IMR-90 (cell line): ENCODE results near the gene TTI1. TPM values are rescaled to one million over a fixed set of nuclear protein-coding genes. Genes with fewer than 3 reads are reported as not detected.

Experiments used
- ATAC-seq: fragments of 200-7000 bp; cut with Tn5 transposase; 2 replicates; pipeline ENCODE4 v1.9.1; 2020; ENCODE audit warnings: low read depth, mild to moderate bottlenecking, moderate library complexity
- BruUV-seq: library from RNA; stranded (reverse); fragments of 400-500 nt; replicated peaks from 2 replicates; lab custom pipeline; 2021; lab: Mats Ljungman, UMichigan
- CTCF ChIA-PET: fragments of 300-600 bp; formaldehyde crosslinking; extraction: SDS; loops from one replicate; lab custom pipeline; 2021; ENCODE audit warnings: antibody characterized with exemption; lab: Yijun Ruan, JAX
- POLR2A ChIA-PET: fragments of 300-600 bp; sonication (Branson Sonifier 250); formaldehyde crosslinking; loops from one replicate; lab custom pipeline; 2022; ENCODE audit warnings: antibody characterized with exemption; ENCODE audit not compliant: unreplicated experiment; lab: Charles Lee
- DNase-seq: peaks from one replicate; pipeline ENCODE4 v3.0.0; 2013
- H2AFZ ChIP-seq: replicated peaks from 2 replicates; pipeline ENCODE3; 2013; ENCODE audit warnings: low read length, mild to moderate bottlenecking; ENCODE audit not compliant: poor library complexity
- H2AK5ac ChIP-seq: 2 replicates; pipeline ENCODE4 v1.6.1; 2013; ENCODE audit warnings: low read depth, low read length, inconsistent platforms
- H2AK9ac ChIP-seq: replicated peaks from 2 replicates; pipeline ENCODE3; 2013; ENCODE audit warnings: mild to moderate bottlenecking, low read depth, low read length, moderate library complexity; ENCODE audit not compliant: poor library complexity
- H2BK120ac ChIP-seq: 2 replicates; pipeline ENCODE4 v1.6.1; 2013; ENCODE audit warnings: low read depth, low read length, inconsistent platforms
- H2BK15ac ChIP-seq: 3 replicates; pipeline ENCODE4 v1.6.1; 2013; ENCODE audit warnings: low read depth, low read length, inconsistent platforms
- H2BK20ac ChIP-seq: 2 replicates; pipeline ENCODE4 v1.6.1; 2013; ENCODE audit warnings: low read depth, mild to moderate bottlenecking, inconsistent platforms, low read length, moderate library complexity
- H2BK5ac ChIP-seq: 2 replicates; pipeline ENCODE4 v1.6.1; 2013; ENCODE audit warnings: mild to moderate bottlenecking, low read depth, low read length, inconsistent platforms; ENCODE audit not compliant: poor library complexity, severe bottlenecking
- H3K14ac ChIP-seq: replicated peaks from 2 replicates; pipeline ENCODE4 v1.6.1; 2013; ENCODE audit warnings: low read depth, low read length, inconsistent platforms
- H3K18ac ChIP-seq: 2 replicates; pipeline ENCODE4 v1.6.1; 2013; ENCODE audit warnings: low read depth, low read length, control low read depth
- H3K23ac ChIP-seq: 2 replicates; pipeline ENCODE4 v1.6.1; 2013; ENCODE audit warnings: low read depth, low read length, inconsistent platforms
- H3K27ac ChIP-seq: 2 replicates; pipeline ENCODE4 v1.5.1; 2013; ENCODE audit warnings: mild to moderate bottlenecking, control low read depth, low read length; ENCODE audit not compliant: insufficient read depth
- H3K27me3 ChIP-seq: 2 replicates; pipeline ENCODE4 v1.6.1; 2013; ENCODE audit warnings: low read length; ENCODE audit not compliant: control insufficient read depth, insufficient read depth
- H3K36me3 ChIP-seq: 2 replicates; pipeline ENCODE4 v1.6.1; 2013; ENCODE audit warnings: low read length, mixed read lengths; ENCODE audit not compliant: control insufficient read depth, insufficient read depth
- H3K4ac ChIP-seq: 2 replicates; pipeline ENCODE4 v1.6.1; 2013; ENCODE audit warnings: low read depth, low read length, inconsistent platforms
- H3K4me1 ChIP-seq: 2 replicates; pipeline ENCODE4 v1.6.1; 2013; ENCODE audit warnings: low read length, mixed read lengths; ENCODE audit not compliant: control insufficient read depth, insufficient read depth
- H3K4me2 ChIP-seq: 2 replicates; pipeline ENCODE4 v1.6.1; 2013; ENCODE audit warnings: low read depth, mild to moderate bottlenecking, control low read depth, low read length, moderate library complexity
- H3K4me3 ChIP-seq: 2 replicates; pipeline ENCODE4 v1.5.1; 2013; ENCODE audit warnings: low read depth, mild to moderate bottlenecking, control low read depth, low read length, moderate library complexity; ENCODE audit not compliant: insufficient read depth
- H3K56ac ChIP-seq: 2 replicates; pipeline ENCODE4 v1.6.1; 2013; ENCODE audit warnings: low read length, inconsistent platforms; ENCODE audit not compliant: insufficient read depth; ENCODE audit errors: extremely low read depth
- H3K79me1 ChIP-seq, 2 experiments: 2 replicates each; pipeline ENCODE4 v1.6.1; 2013; ENCODE audit warnings: low read length in 2 of 2, inconsistent platforms in 1 of 2, low read depth in 1 of 2
- H3K9ac ChIP-seq: 2 replicates; pipeline ENCODE4 v1.6.1; 2013; ENCODE audit warnings: low read depth, low read length, control low read depth
- H3K9me1 ChIP-seq: 2 replicates; pipeline ENCODE4 v1.6.1; 2013; ENCODE audit warnings: low read length, inconsistent platforms; ENCODE audit not compliant: insufficient read depth
- H3K9me3 ChIP-seq: 2 replicates; pipeline ENCODE4 v1.6.1; 2013; ENCODE audit warnings: low read length; ENCODE audit not compliant: control insufficient read depth, insufficient read depth
- H4K20me1 ChIP-seq: 2 replicates; pipeline ENCODE4 v1.6.1; 2013; ENCODE audit warnings: low read length, inconsistent platforms; ENCODE audit not compliant: insufficient read depth
- H4K5ac ChIP-seq: 2 replicates; pipeline ENCODE4 v1.6.1; 2013; ENCODE audit warnings: mild to moderate bottlenecking, low read depth, low read length, control low read depth
- H4K8ac ChIP-seq, 2 experiments: 2 replicates each; pipeline ENCODE4 v1.6.1; 2013; ENCODE audit warnings: low read depth in 2 of 2, low read length in 2 of 2, control low read depth in 1 of 2, inconsistent platforms in 1 of 2
- H4K91ac ChIP-seq: 2 replicates; pipeline ENCODE4 v1.6.1; 2013; ENCODE audit warnings: low read depth, low read length, inconsistent platforms; ENCODE audit not compliant: insufficient read depth
- MAZ ChIP-seq: IDR thresholded peaks from 2 replicates; pipeline ENCODE4 v1.6.1; 2012; ENCODE audit warnings: low read depth, mild to moderate bottlenecking, low read length, improper control_type of control experiment, moderate library complexity, borderline replicate concordance
- NFE2L2 ChIP-seq: fragments of 150-350 bp; IDR thresholded peaks from 2 replicates; pipeline ENCODE4 v1.6.1; 2016; ENCODE audit warnings: low read depth, mild to moderate bottlenecking, low read length
- RCOR1 ChIP-seq: IDR thresholded peaks from 2 replicates; pipeline ENCODE4 v1.6.1; 2012; ENCODE audit warnings: mild to moderate bottlenecking, low read length, improper control_type of control experiment; ENCODE audit not compliant: insufficient replicate concordance
- SMC3 ChIP-seq: fragments of 150-350 bp; IDR thresholded peaks from 2 replicates; pipeline ENCODE4 v1.6.1; 2016; ENCODE audit warnings: low read depth, mild to moderate bottlenecking, antibody characterized with exemption, low read length, moderate library complexity
- WGBS, 2 experiments: methylation state at CpG; one replicate each; pipeline versions ENCODE4 v1.1.5 to v1.1.7; 2013; ENCODE audit warnings: missing lambda C conversion rate in 2 of 2; ENCODE audit not compliant: insufficient read length in 1 of 2; ENCODE audit errors: extremely low coverage in 2 of 2; 5-methylcytosine and 5-hydroxymethylcytosine counted together
- dilution Hi-C: fragments of 300-500 bp; cut with HindIII; formaldehyde crosslinking; loops from one replicate; pipeline ENCODE4 v1.14.3; 2018; ENCODE audit warnings: low sequenced_read_pairs; ENCODE audit not compliant: unreplicated experiment
- in situ Hi-C: fragments of 300-500 bp; cut with MboI; formaldehyde crosslinking; loops from 3 replicates; pipeline ENCODE4 v1.14.3; 2019; ENCODE audit warnings: low sequenced_read_pairs, inconsistent platforms, mixed read lengths
- intact Hi-C: fragments of 100-400 bp; cut with micrococcal nuclease; formaldehyde crosslinking; loops from 2 replicates; pipeline ENCODE4 v1.10.0; 2022
- polyA plus RNA-seq, 3 experiments: library from polyadenylated mRNA; depleted of rRNA; stranded (reverse); fragments of >200 nt; gene quantifications; 2 replicates each; pipeline ENCODE4 v1.2.3, GENCODE V29; 2012; ENCODE audit warnings: low replicate concordance in 1 of 3
- total RNA-seq: library from RNA; depleted of rRNA; stranded (reverse); fragments of >200 nt; gene quantifications from 2 replicates; pipeline ENCODE4 v1.2.3, GENCODE V29; 2012
- TF ChIP-seq, protein P1 (sequence below): fragments of 150-350 bp; IDR thresholded peaks from 2 replicates; pipeline ENCODE4 v1.6.1; 2017; ENCODE audit warnings: mild to moderate bottlenecking, antibody characterized with exemption, low read length, low read depth

TTI1 gene
- total and polyA plus RNA-seq, 2 of the 4 experiments (the other 2 are of a cell fraction) = 12.5 to 17.6 TPM

DNA sequence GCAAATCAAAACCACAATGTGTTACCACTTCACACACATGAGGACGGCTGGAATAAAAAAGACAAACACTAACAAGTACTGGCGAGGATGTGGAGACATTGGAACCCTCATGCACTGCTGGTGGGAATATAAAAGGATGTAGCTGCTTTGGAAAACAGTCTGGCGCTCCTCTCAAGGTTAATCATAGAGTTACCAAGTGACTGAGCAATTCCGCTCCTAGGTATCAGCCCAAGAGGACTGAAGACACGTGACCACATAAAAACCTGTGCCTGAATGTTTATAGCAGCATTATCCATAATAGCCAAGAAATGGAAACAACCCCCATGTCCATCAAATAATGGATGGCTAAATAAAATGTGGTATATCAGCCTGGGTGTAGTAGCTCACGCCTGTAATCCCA is 85.3 kb downstream of the TTI1 start:
- no peak overlapping the region for H2AK5ac ChIP-seq
- H3K4me3 ChIP-seq = no peak overlapping the region
- no peak overlapping the region for H3K14ac ChIP-seq
- no peaks in the 10 kb centered on the region for H3K9me1 ChIP-seq
- ATAC-seq = no peak
- H3K23ac ChIP-seq = no peak overlapping the region
- H4K8ac ChIP-seq = no peak overlapping the region
- no peak overlapping the region for H2BK5ac ChIP-seq
- dilution Hi-C loops = no loop called here
- H2AFZ ChIP-seq = no peak overlapping the region
- CTCF ChIA-PET = no interaction called here
- no peak overlapping the region for H3K4ac ChIP-seq
- no peak for DNase-seq
- POLR2A ChIA-PET = no interaction called here
- H3K9ac ChIP-seq = no peak overlapping the region
- peaks cover 10% of the 10 kb centered on the region for H3K9me3 ChIP-seq
- H3K18ac ChIP-seq = no peak overlapping the region
- no CpG with 5 or more reads among the region's 6 CpGs for WGBS, 2 experiments
- in situ Hi-C loops = no loop called here
- H2AK9ac ChIP-seq = no peak overlapping the region
- no peak overlapping the region for H4K91ac ChIP-seq
- no TSS peak for BruUV-seq
- no peak overlapping the region for H4K5ac ChIP-seq
- no peak overlapping the region for H3K27ac ChIP-seq
- H3K56ac ChIP-seq = no peak overlapping the region
- H3K36me3 ChIP-seq = no peaks in the 10 kb centered on the region
- no peak overlapping the region for H2BK15ac ChIP-seq
- no peaks in the 10 kb centered on the region for H4K20me1 ChIP-seq
- no peaks in the 10 kb centered on the region for H3K4me1 ChIP-seq
- intact Hi-C loops = no loop called here
- H2BK120ac ChIP-seq = no peak overlapping the region
- peaks cover 11% of the 10 kb centered on the region for H3K27me3 ChIP-seq
- no peak overlapping the region for H3K4me2 ChIP-seq
- no peaks in the 10 kb centered on the region for H3K79me1 ChIP-seq
- TF ChIP-seq RCOR1 = no peak
- TF ChIP-seq, protein P1, sequence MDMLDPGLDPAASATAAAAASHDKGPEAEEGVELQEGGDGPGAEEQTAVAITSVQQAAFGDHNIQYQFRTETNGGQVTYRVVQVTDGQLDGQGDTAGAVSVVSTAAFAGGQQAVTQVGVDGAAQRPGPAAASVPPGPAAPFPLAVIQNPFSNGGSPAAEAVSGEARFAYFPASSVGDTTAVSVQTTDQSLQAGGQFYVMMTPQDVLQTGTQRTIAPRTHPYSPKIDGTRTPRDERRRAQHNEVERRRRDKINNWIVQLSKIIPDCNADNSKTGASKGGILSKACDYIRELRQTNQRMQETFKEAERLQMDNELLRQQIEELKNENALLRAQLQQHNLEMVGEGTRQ = no peak
- TF ChIP-seq SMC3 = no peak
- no peak for TF ChIP-seq MAZ
- no peak for TF ChIP-seq NFE2L2
- no peak overlapping the region for H2BK20ac ChIP-seq
